ENCODE results near the gene OR2D2. TPM values are rescaled to one million over a fixed set of nuclear protein-coding genes. Genes with fewer than 3 reads are reported as not detected.

OR2D2 gene
- not detected for total RNA-seq
- total RNA-seq (2013) = not detected

- no peak within 1 kb of the TSS for H3K27ac ChIP-seq (ENCODE audit: low read length)
- H3K27ac Mint-ChIP-seq = no peak within 1 kb of the TSS
- no peaks in the 10 kb centered on the region for H3K4me1 ChIP-seq (ENCODE audit: control insufficient read depth, insufficient read depth, low read length)
- no peaks in the 10 kb centered on the region for H3K36me3 Mint-ChIP-seq
- H3K4me3 Mint-ChIP-seq = no peak within 1 kb of the TSS
- H3K9me3 Mint-ChIP-seq = no peaks in the 10 kb centered on the region
- H3K27me3 Mint-ChIP-seq (ENCODE audit: low read depth in 2 of 2) = peaks cover 7 to 13% of the 10 kb centered on the region in 2 donors
- H3K27me3 ChIP-seq (ENCODE audit: control insufficient read depth, insufficient read depth, low read length) = peaks cover 2% of the 10 kb centered on the region
- WGBS (ENCODE audit: insufficient coverage) = 91% methylated on average over 2 of the region's 2 CpGs
- ATAC-seq = no peak
- no peaks in the 10 kb centered on the region for H3K9me3 ChIP-seq (ENCODE audit: control insufficient read depth, insufficient read depth, low read length)
- intact Hi-C loops (cut with micrococcal nuclease) = no loop called here
- peaks cover 0 to 7% of the 10 kb centered on the region in 2 donors for H3K4me1 Mint-ChIP-seq
- DNase-seq = no peak
- no peaks in the 10 kb centered on the region for H3K36me3 ChIP-seq (ENCODE audit: control insufficient read depth, insufficient read depth, low read length)
- H3K4me3 ChIP-seq (ENCODE audit: low read length) = no peak within 1 kb of the TSS
- no peak for TF ChIP-seq CTCF (IDR thresholded peaks at IDR 0.05)
These were observed at the start of gene OR2D2 for GRCh38 chr11:6892400-6892799. Gene OR2D2 (minus strand): TSS chr11:6892500. CDS start chr11:6892500, 0 bp downstream.

- no peak overlapping the region for H3K4me3 Mint-ChIP-seq
- H3K27me3 ChIP-seq (ENCODE audit: control insufficient read depth, insufficient read depth, low read length) = no peaks in the 10 kb centered on the region
- intact Hi-C loops (cut with micrococcal nuclease) = no loop called here
- no peaks in the 10 kb centered on the region for H3K27me3 Mint-ChIP-seq (ENCODE audit: low read depth in 2 of 2)
- H3K4me3 ChIP-seq (ENCODE audit: low read length) = no peak overlapping the region
- H3K4me1 ChIP-seq (ENCODE audit: control insufficient read depth, insufficient read depth, low read length) = no peaks in the 10 kb centered on the region
- no peak for ATAC-seq
- no peak for DNase-seq
- H3K4me1 Mint-ChIP-seq = no peaks in the 10 kb centered on the region
- no peaks in the 10 kb centered on the region for H3K9me3 ChIP-seq (ENCODE audit: control insufficient read depth, insufficient read depth, low read length)
- H3K36me3 Mint-ChIP-seq = no peaks in the 10 kb centered on the region
- TF ChIP-seq CTCF (IDR thresholded peaks at IDR 0.05) = no peak
- no peaks in the 10 kb centered on the region for H3K36me3 ChIP-seq (ENCODE audit: control insufficient read depth, insufficient read depth, low read length)
- peaks cover 0 to 2% of the 10 kb centered on the region in 2 donors for H3K9me3 Mint-ChIP-seq
- no peak overlapping the region for H3K27ac Mint-ChIP-seq
- no peak overlapping the region for H3K27ac ChIP-seq (ENCODE audit: low read length)
These were observed 49.7 kb upstream of the OR2D2 start for GRCh38 chr11:6941970-6942369.

GRCh38 chr11:6932145-6932544 is 39.8 kb upstream of the OR2D2 start:
- Histone ChIP-seq H3K9me3 (ENCODE audit: control insufficient read depth, insufficient read depth, low read length) (no peaks in the 10 kb centered on the region), H3K4me3 (ENCODE audit: low read length) (no peak overlapping the region), H3K27me3 (ENCODE audit: control insufficient read depth, insufficient read depth, low read length) (peaks cover 4% of the 10 kb centered on the region), H3K27ac (ENCODE audit: low read length) (no peak overlapping the region), H3K4me1 (ENCODE audit: control insufficient read depth, insufficient read depth, low read length) (no peaks in the 10 kb centered on the region), H3K36me3 (ENCODE audit: control insufficient read depth, insufficient read depth, low read length) (no peaks in the 10 kb centered on the region)
- intact Hi-C loops (cut with micrococcal nuclease) = no loop called here
- peaks cover 8 to 44% of the 10 kb centered on the region in 2 donors for H3K27me3 Mint-ChIP-seq (ENCODE audit: low read depth in 2 of 2)
- ATAC-seq = no peak
- H3K36me3 Mint-ChIP-seq = no peaks in the 10 kb centered on the region
- H3K4me3 Mint-ChIP-seq = no peak overlapping the region
- 53% methylated on average over 7 of the region's 7 CpGs for WGBS (ENCODE audit: insufficient coverage)
- DNase-seq = peak in 1 of 2 donors; percentile 14
- peaks cover 0 to 2% of the 10 kb centered on the region in 2 donors for H3K9me3 Mint-ChIP-seq
- H3K4me1 Mint-ChIP-seq = peaks cover 8% of the 10 kb centered on the region in 2 donors
- no peak overlapping the region for H3K27ac Mint-ChIP-seq
- TF ChIP-seq CTCF (IDR thresholded peaks at IDR 0.05) = no peak

- no peak for ATAC-seq
- WGBS (ENCODE audit: insufficient coverage) = 50% methylated on average over 1 of the region's 3 CpGs
- DNase-seq = no peak
- TF ChIP-seq CTCF (IDR thresholded peaks at IDR 0.05) = no peak
- Mint-ChIP-seq H3K4me3 (no peak overlapping the region), H3K27me3 (ENCODE audit: low read depth in 2 of 2) (peaks cover 8 to 46% of the 10 kb centered on the region in 2 donors), H3K36me3 (no peaks in the 10 kb centered on the region), H3K9me3 (peaks cover 0 to 2% of the 10 kb centered on the region in 2 donors), H3K4me1 (peaks cover 13 to 16% of the 10 kb centered on the region in 2 donors), H3K27ac (no peak overlapping the region)
- Histone ChIP-seq H3K27ac (ENCODE audit: low read length) (no peak overlapping the region), H3K4me1 (ENCODE audit: control insufficient read depth, insufficient read depth, low read length) (peaks cover 8% of the 10 kb centered on the region), H3K9me3 (ENCODE audit: control insufficient read depth, insufficient read depth, low read length) (no peaks in the 10 kb centered on the region), H3K27me3 (ENCODE audit: control insufficient read depth, insufficient read depth, low read length) (peaks cover 7% of the 10 kb centered on the region), H3K4me3 (ENCODE audit: low read length) (no peak overlapping the region), H3K36me3 (ENCODE audit: control insufficient read depth, insufficient read depth, low read length) (no peaks in the 10 kb centered on the region)
- intact Hi-C loops (cut with micrococcal nuclease) = no loop called here
These were observed 38.9 kb upstream of the OR2D2 start for GRCh38 chr11:6931146-6931713.
